ENCODE measurements around the gene FATE1.

Gene FATE1

GRCh38 chrX:151704041-151704663 is 11.7 kb upstream of the FATE1 start:
- DNase-seq, result peak; percentile 75

DNA sequence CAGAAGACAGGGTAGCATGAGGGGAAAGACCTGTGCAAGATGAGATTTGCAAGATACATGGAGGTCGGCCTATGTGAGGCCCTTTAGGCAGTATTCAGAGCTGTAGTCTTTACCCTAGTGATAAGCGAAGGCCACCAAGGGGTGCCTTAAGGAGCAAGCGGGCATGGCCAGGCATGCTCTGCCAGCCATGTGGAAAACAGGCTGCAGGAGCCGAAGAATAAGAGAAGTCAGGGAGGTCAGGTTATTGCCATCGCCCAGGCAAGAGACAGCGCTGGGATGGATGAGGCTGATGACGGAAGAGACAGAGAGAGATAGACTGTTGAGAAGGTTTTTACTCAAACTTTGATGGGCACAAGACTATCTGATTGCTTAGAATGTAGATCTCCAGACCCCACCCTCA is 7.0 kb upstream of the FATE1 start:
- no peak for DNase-seq

- DNase-seq, result no peak
Measured at GRCh38 chrX:151710457-151710856, 5.4 kb upstream of the FATE1 start.

GRCh38 chrX:151711154-151711553 is 4.7 kb upstream of the FATE1 start:
- DNase-seq, result no peak

DNA sequence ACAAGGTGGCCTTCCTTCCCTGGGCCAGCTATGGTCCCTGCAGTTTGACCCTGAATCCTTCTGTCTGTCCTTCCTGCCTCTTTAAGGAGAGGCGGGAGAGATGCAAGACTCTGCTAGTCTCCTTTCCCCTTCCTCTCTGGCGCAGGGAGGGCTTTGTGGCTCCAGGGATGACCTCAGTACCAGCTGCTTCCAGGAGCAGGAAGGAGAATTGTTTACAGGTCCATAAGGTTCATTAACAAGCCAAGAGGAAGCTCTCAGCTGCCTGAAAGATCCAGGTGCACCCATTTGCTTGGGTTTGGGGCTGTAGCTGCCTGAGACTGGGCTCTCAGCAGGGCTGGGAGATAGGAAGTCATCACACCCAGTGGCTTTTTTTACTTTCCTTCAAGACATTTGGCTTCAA is 4.0 kb upstream of the FATE1 start:
- peak; percentile 43 for DNase-seq

DNA sequence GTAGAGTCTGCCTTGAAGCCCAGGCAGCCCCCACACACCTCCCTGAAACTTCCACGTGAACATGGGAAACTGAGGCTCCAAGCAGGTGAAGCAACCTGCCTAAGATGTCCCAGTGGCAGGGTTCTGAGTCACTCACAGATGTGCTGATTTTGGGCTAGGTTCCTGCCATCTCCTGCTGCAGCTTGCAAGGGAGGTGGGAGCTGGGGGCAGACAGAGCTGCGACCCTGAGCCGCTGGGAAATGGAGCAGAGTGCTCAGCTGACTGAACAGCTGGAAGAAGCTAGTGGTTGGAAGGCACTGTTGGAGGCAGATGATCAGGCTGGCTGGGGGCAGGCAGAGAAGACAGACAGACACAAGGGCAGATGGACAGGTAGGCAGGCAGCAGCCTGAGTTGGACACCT is 3.6 kb upstream of the FATE1 start:
- DNase-seq, result peak; percentile 37

DNA sequence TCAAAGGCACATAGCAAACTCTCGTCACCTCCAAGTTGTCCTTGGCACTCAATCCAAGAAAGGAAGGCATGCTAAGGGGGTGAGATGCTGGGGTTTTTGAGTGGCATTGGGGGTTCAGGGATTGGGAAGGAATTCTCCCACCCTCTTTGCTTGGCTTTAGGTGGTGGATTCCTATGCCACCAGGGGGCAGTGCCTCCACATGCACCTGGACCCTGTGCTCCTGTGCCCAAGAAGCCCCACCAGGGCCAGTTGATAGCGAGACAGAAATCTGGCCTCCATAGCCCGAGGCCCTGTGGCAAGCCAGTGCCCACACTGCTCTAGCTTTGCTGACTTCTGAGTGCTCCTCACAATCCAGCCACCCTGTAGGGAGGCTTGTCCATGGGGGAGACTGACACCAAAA is 2.0 kb upstream of the FATE1 start:
- peak; percentile 13 for DNase-seq

DNA sequence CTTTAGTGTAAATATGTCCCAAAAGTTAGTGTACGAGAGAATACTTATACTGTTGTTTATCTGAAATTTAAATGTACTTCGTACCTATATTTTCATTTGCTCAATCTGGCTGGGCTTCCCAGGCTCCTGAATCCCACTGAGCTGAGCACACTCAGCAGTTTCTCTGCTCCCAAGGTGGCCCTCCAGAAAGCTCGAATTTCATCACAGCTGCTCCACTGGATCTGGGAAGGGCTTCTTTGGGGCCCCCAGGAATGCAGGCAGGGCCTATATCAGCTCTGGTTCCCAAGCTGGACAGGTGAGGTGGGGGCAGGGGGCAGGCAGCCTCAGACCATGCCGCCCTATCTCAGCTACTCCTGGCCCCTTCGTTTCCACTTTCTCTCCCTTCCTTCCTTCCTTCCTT is 1.5 kb upstream of the FATE1 start:
- DNase-seq, result peak; percentile 42

DNA sequence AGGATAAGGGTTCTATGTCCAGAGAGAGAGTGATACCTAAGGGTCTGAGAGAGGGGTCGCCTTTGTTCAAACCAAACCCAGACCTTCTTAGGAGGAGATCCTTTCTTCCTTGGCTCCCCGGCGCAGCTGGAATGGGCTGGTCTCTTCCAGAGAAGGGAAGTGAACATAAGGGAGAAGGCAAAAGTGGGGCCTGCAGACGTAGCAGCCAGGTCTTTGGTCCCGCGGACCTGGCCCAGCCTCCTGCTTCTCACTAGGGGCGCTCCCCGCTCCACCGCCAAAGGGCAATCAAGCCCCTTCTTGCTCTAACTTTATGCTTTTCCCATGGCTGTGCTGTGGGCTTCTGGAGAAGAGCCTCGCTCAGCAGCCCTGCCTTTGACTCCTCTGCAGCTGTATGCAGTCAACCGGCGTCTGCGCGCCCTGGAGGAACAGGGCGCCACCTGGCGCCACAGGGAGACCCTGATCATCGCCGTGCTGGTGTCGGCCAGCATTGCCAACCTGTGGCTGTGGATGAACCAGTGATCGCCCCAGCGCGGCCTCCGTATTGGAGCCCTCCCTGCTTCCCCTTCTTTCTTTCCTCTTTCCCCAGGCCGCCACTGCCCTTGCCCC is 6.5 kb downstream of the FATE1 start:
- no peak for DNase-seq

- DNase-seq, result no peak
Measured at GRCh38 chrX:151723156-151723760, 7.4 kb downstream of the FATE1 start.

DNA sequence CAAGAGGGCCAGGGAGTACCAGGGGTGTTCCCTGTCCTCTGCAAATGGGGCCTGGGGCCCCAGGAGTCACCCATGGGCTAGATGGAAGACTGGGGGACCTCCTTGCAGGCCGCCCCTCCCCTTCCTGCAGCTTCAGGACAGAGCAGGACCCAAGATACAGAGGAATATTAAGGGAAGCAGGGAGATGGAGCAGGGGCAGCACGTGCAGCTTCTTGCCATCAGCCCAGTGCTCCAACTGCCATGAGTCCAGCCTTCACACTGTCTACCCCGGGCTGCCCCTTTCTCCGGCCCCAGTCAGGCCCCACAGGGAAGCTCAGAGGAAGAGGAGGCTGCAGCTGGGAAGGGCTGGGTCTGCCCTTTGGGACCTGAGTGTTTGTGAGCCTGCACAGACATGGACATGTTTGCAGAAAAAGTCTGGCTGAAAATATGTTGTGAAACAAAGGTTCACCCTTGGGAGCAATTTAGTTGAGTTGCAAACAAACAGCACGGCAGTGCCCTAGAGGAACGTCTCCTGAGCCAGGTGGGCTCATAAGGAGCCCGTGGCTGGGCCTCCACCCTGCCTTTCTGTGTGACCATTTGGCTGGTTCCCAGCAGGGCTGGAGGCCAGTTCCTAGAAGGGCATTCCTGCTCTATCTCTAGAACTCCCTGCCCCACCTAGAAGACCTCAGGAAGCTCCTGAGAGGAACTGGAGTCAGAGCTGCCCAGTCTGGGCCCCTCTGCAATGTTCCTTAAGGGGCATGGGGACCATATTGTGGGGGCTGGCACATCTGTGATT is 8.9 kb downstream of the FATE1 start:
- DNase-seq, result peak; percentile 42

GRCh38 chrX:151725338-151725614 is 9.4 kb downstream of the FATE1 start:
- no peak for DNase-seq

DNA sequence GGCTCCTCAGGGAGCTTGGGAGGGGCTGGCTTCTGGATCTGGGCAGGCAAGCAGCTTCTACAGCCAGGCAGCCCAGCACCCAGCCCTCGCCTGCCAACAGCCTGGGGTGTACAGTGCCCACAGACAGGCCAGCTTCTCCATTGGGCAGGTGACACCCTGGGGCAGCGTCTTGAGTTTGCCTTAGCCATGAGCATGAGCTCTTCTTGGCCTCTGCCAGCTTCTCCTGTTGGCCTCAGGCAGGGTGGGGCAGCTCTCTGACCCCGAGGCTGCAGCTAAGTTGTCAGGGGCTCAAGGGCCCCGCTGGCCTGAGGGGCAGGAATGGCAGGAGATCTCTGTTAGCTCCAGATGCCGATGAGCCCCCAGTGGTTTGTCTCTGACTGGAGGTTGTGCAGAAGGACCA is 10.9 kb downstream of the FATE1 start:
- no peak for DNase-seq

- no peak for DNase-seq
Measured at GRCh38 chrX:151727346-151727745, 11.5 kb downstream of the FATE1 start.

DNA sequence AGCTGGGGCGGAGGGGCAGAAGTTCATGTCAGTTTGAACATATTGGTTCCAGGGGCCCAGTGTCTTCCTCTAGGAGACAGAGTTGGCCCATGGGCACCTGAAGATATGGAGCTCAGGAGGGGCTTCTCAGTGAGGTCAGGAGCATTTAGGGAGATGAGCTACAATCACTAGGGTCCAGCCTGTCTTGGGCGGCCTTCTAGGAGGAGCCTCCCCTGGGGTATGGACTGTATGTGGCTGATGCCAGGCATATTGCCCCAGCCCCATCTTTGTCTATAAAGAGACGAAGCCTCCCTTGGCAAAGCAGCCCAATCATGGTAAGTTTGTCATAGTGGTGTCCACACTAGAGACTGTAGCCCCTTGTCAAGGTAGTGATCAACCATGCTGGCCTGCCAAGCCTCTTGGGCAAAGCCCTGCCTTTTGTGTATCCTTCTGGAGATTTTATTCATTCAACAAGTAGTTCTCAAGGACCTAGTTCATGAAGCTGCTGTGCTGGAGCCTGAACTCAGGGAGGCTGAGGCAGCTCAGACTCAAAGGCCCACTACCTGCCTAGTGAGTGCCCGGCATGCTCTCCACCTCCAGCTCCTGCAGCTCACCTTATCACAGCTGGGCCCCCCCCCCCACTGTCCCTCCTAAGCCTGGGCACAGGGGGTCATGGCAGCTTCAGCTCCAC is 13.4 kb downstream of the FATE1 start:
- DNase-seq, result no peak

DNA sequence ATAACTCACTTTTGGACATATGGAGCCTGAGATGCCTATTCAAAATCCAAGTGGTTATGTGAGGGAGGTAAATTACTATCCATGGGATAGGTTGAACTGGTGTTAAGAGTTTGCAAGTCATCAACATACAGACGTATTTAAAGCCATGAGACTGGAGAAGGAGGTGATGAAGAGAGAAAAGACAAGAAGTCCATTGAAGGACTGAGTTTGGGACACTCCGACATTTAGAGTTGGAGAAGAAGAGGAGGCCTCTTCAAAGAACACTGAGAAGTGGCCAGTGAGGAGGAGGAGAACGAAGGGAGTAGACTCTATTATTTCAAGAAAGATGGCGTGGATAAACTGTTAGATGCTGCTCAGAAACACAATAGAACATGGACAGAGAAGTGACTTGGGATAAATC is 18.6 kb downstream of the FATE1 start, which contains the start of gene CNGA2:
Gene CNGA2, plus strand, starts transcription at position 301 of the 400 bp plus-strand sequence. CDS start 3,738 bp downstream, outside the sequence.
- no peak for DNase-seq

- no peak for DNase-seq
Measured at GRCh38 chrX:151735219-151735618, 19.4 kb downstream of the FATE1 start.

DNA sequence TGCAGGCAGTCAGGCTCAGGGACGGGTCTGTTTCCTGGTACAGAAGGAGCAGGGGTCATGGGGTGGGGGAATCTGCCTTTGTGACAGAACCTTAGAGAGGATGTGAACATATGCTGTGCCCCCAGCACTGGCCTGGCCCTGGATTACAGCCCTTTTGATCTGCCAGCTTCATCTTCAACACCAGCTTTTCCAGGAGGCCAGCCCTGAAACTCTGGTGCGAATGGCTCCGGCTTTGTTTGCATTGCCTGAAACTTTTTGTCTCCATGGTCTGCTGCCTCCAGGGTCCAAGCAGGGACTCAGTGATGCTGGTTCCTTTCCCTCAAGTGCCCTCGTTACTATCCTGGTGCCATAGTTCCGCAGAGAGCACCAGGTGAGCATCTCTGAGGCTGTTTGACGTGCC is 20.9 kb downstream of the FATE1 start:
- DNase-seq, result no peak

DNA sequence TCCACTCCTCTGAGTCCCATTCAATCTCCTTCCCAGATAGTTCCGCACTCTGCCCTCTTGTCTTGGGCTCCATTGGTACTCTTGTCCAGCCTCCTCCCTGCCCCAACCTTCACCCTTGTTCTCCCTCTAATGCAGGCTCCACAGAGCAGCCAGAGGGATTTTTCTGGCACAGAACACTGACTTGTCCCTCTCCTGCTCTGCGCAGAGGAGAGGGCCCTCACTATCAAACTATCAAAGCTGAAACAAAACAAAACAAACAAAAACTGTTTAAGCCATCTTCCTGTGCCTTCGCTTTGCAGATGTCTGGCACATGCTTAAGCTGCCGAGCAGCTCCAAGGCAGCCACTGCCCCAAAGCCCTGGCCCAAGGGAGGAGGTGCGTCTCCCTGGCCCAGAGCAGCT is 21.7 kb downstream of the FATE1 start:
- no peak for DNase-seq

- no peak for DNase-seq
Measured at GRCh38 chrX:151738751-151739150, 22.9 kb downstream of the FATE1 start.

DNA sequence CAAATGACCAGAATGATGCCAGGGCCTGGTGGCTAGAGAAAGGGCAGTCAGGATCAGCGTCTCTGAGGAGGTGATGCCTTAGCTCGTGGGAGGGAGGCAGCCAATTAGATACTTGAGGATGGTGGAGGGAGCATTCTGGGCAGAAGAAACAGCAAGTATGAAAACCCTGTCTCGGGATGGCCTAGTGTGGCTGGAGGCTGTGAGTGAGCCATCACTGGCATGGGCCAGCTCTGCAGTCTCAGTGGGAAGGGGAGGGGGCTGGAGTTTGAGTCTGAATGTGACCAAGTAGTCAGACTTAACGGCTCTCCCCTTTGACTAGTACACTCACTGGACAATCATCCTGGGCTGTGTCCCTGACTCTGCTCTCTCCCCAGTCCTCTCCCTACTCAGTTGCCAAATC is 25.8 kb downstream of the FATE1 start:
- no peak for DNase-seq

- DNase-seq, result no peak
Measured at GRCh38 chrX:151742311-151742710, 26.5 kb downstream of the FATE1 start.

- DNase-seq, result no peak
Measured at GRCh38 chrX:151743651-151744470, 28.0 kb downstream of the FATE1 start.
